GM20000 (cell line): ENCODE results near the gene KANK2.
"Not testable (repeated sequence)": the region's sequence is repeated elsewhere in the genome, so short reads cannot be mapped to it uniquely, and the experiment has no call there.

Experiments
- DNase-seq: peaks from one replicate; pipeline ENCODE4 v3.0.0; 2012; ENCODE audit warnings: low spot score
- CTCF ChIP-seq: IDR thresholded peaks from 2 replicates; pipeline ENCODE4 v1.5.1; 2012; ENCODE audit warnings: mild to moderate bottlenecking, control low read depth; ENCODE audit errors: extremely low read depth, missing control alignments

The KANK2 gene

GRCh38 chr19:11190501-11190900 is 6.8 kb downstream of the KANK2 start:
- DNase-seq, result no peak
- no peak for TF ChIP-seq CTCF

DNA sequence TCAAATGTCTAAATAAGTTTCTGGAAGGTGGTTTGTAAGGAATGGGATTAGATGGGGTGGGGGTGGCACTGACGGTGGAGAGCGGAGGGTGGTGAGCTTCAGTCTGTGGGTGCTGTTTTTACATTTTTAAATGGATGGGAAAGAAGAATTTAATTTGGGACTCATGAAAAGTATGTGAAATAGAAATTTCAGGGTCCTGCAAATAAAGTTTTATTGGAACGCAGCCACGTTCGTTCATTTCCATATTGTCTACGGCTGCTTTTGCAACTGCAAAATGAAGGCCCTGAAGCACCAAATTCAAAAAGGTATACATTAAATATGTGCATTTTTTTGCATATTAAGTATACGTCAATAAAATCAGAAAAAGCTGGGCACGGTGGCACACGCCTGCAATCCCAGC is 9.9 kb downstream of the KANK2 start:
- no peak for TF ChIP-seq CTCF
- no peak for DNase-seq

- TF ChIP-seq CTCF, result no peak
- no peak for DNase-seq
Measured at GRCh38 chr19:11182994-11183393, 14.4 kb downstream of the KANK2 start.

DNA sequence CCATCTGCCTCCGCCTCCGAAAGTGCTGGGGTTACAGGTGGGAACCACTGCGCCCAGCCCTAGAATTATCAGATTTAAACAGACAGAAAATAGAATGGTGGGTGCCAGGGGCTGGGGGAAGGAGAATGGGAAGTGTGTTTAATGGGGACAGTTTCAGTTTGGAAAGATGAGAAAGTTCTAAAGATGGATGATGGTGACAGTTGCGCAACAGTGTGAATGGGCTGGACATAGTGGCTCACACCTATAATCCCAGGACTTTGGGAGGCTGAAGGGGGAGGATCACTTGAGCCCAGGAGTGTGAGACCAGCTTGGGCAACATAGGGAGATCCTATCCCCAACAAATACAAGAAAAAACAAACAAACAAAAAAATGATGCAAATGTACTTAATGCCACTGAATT is 15.9 kb downstream of the KANK2 start:
- DNase-seq, result no peak
- no peak for TF ChIP-seq CTCF

GRCh38 chr19:11180975-11181374 is 16.4 kb downstream of the KANK2 start:
- not testable (repeated sequence) for DNase-seq

- TF ChIP-seq CTCF, result no peak
Measured at GRCh38 chr19:11180346-11180745, 17.0 kb downstream of the KANK2 start.

GRCh38 chr19:11179716-11180297 is 17.5 kb downstream of the KANK2 start:
- peak; percentile 84 for DNase-seq
- no peak for TF ChIP-seq CTCF

More at GRCh38 chr19:11180346-11180745, 17.0 kb downstream of the KANK2 start:
- DNase-seq, result peak; percentile 13

DNA sequence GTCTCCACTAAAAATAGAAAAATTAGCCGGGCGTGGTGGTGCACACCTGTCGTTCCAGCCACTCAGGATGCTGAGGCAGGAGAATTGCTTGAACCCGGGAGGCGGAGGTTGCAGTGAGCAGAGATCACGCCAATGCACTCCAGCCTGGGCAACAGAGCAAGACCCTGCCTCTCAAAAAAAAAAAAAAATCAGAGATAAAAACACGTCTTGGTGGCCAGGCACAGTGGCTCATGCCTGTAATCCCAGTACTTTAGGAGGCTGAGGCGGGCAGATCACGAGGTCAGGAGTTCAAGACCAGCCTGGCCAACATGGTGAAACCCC is 18.2 kb downstream of the KANK2 start:
- not testable (repeated sequence) for DNase-seq

- no peak for TF ChIP-seq CTCF
- DNase-seq, result no peak
Measured at GRCh38 chr19:11177592-11177991, 19.8 kb downstream of the KANK2 start.
